Uterus (tissue), 4 donors: ENCODE data around the gene WSB1. TPM values are rescaled to one million over a fixed set of nuclear protein-coding genes. Genes with fewer than 3 reads are reported as not detected.
A peak's percentile ranks its signal among the peaks of the same experiment; 100 is the strongest.

Experiments used
- DNase-seq, 2 donors: peaks; one replicate each; pipeline ENCODE4 v3.0.0-alpha.2; 2019 to 2020
- H3K27ac ChIP-seq, 2 donors: fragments of 200-600 bp; sonication (generic); 1 replicate in 1 of 2; 2 replicates in 1 of 2; pipeline ENCODE4 v1.5.1; 2016 to 2018
- H3K27me3 ChIP-seq, 2 donors: fragments of 200-600 bp; sonication (generic); one replicate each; pipeline ENCODE4 v1.5.1; 2018 to 2019; ENCODE audit warnings: control low read depth in 1 of 2
- H3K36me3 ChIP-seq, 2 donors: fragments of 200-600 bp; sonication (generic); one replicate each; pipeline ENCODE4 v1.5.1; 2019; ENCODE audit warnings: control low read depth in 1 of 2
- H3K4me1 ChIP-seq, 2 donors: fragments of 200-600 bp; sonication (generic); one replicate each; pipeline ENCODE4 v1.5.1; 2018 to 2019; ENCODE audit warnings: control low read depth in 1 of 2
- H3K4me3 ChIP-seq, 2 donors: fragments of 200-600 bp; sonication (generic); 1 replicate in 1 of 2; 2 replicates in 1 of 2; pipeline ENCODE4 v1.5.1; 2018 to 2019; ENCODE audit warnings: mild to moderate bottlenecking in 1 of 2
- H3K9me3 ChIP-seq, 2 donors: fragments of 200-600 bp; sonication (generic); one replicate each; pipeline ENCODE4 v1.5.1; 2019; ENCODE audit warnings: control low read depth in 1 of 2
- CTCF ChIP-seq, 4 experiments: fragments of 200-600 bp in 2 of 4; fragments of 450-650 bp in 2 of 4; sonication (generic) in 2 of 4; IDR thresholded peaks; one replicate each; pipeline ENCODE4 v1.5.1; 2016 to 2019; ENCODE audit warnings: antibody characterized with exemption in 4 of 4, mild to moderate bottlenecking in 2 of 4, moderate library complexity in 1 of 4
- POLR2A ChIP-seq, 2 donors: fragments of 450-650 bp; IDR thresholded peaks; one replicate each; pipeline ENCODE4 v1.6.1; 2016; ENCODE audit warnings: antibody characterized with exemption in 2 of 2, mild to moderate bottlenecking in 1 of 2, moderate library complexity in 1 of 2
- intact Hi-C: fragments of 100-400 bp; cut with DNase I; formaldehyde crosslinking; loops from one replicate; pipeline ENCODE4 v1.15.1; 2023; ENCODE audit warnings: low total_unique reads
- total RNA-seq, 4 donors: library from RNA; depleted of rRNA in 3 of 4; stranded (reverse); fragments of >200 nt in 3 of 4; gene quantifications; one replicate each; pipeline versions ENCODE4 v1.1.0 to v1.2.4, GENCODE V29; 2014 to 2023
- donor health status: DM: yes; HTN: yes; CAD: no.

The WSB1 gene
- total RNA-seq, 4 donors from 2014 or later = 140 to 421 (median 354) TPM

- Histone ChIP-seq H3K4me1 (peaks cover 0 to 4% of the 10 kb centered on the region in 2 donors), H3K27ac (peak overlapping the region; percentile 98 to 99)
- intact Hi-C loops = loop anchor here (5.0 kb wide), 1 partner anchor 46 kb away; no protein-coding TSS in a partner anchor
Measured at GRCh38 chr17:27293359-27293897, 486 bp upstream of the WSB1 start.

DNA sequence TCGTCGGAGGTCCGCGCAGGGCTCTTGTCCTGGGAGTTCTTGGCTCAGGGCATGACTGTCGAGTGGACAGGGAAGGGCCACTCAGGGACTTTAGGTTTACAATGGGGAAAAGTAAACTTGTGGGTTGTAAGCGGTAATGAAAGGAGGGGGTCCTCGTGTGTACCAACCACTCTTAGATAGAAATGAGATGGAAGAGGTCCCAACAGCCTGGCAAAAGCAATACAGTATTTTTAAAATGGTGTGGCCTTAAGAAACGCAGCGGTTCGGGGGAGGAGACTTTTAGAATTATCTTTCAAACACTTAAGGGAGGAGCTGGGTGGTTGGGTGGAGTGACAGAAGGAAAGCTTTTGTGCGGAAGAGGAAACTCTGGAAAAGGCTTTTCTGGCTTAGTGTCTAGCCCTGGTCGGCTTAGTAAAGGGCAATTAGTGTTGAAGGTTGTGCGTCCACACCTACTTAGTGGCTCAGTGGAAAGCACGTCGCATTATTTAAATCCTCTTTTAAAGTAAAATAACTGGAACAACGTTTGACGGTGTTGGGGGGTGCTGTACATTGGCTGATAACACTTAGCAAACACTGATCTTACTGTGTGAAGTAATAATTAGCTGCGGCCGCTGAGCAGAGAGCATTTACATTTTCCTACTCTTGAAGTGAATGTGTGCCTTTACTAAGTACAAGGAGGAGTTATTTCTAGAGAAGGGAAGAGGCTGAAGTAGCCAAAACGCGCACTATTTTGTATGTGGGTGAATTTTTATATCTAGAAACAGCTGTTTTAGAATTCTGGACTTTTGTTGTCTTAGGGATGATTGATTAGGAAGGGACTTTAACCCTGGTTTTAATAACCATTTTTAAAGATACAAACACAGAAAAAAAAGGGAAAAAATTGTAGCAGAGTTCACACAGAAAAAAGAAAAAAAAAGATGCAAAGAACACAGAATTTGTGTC lies 1.0 kb downstream of the WSB1 start:
- H3K4me3 ChIP-seq = peak overlapping the region; percentile 69 to 89
- H3K9me3 ChIP-seq = no peaks in the 10 kb centered on the region
- TF ChIP-seq CTCF (IDR thresholded peaks at IDR 0.05) = no peak
- TF ChIP-seq POLR2A (IDR thresholded peaks at IDR 0.05) = peak in 1 of 2 donors; percentile 60
- no peaks in the 10 kb centered on the region for H3K27me3 ChIP-seq
- DNase-seq = peak; percentile 52 to 81
- peak overlapping the region; percentile 98 to 99 for H3K27ac ChIP-seq
- intact Hi-C loops = loop anchor here (5.0 kb wide), 1 partner anchor 48 kb away; no protein-coding TSS in a partner anchor
- peaks cover 0 to 12% of the 10 kb centered on the region in 2 donors for H3K4me1 ChIP-seq
- no peaks in the 10 kb centered on the region for H3K36me3 ChIP-seq

More at GRCh38 chr17:27293359-27293897, 486 bp upstream of the WSB1 start:
- DNase-seq = peak; percentile 41 to 44
- TF ChIP-seq POLR2A (IDR thresholded peaks at IDR 0.05) (no peak), CTCF (IDR thresholded peaks at IDR 0.05) (no peak)
- Histone ChIP-seq H3K36me3 (no peaks in the 10 kb centered on the region), H3K4me3 (peak overlapping the region; percentile 69 to 89), H3K27me3 (no peaks in the 10 kb centered on the region), H3K9me3 (no peaks in the 10 kb centered on the region)

- intact Hi-C loops = no loop called here
- TF ChIP-seq POLR2A (IDR thresholded peaks at IDR 0.05) (no peak), CTCF (IDR thresholded peaks at IDR 0.05) (no peak)
- Histone ChIP-seq H3K4me1 (peaks cover 0 to 14% of the 10 kb centered on the region in 2 donors), H3K27ac (peak overlapping the region; percentile 98 to 99), H3K9me3 (no peaks in the 10 kb centered on the region), H3K4me3 (peak overlapping the region; percentile 69 to 89), H3K27me3 (no peaks in the 10 kb centered on the region), H3K36me3 (no peaks in the 10 kb centered on the region)
- no peak for DNase-seq
Measured at GRCh38 chr17:27295945-27296344, 2.0 kb downstream of the WSB1 start.

DNA sequence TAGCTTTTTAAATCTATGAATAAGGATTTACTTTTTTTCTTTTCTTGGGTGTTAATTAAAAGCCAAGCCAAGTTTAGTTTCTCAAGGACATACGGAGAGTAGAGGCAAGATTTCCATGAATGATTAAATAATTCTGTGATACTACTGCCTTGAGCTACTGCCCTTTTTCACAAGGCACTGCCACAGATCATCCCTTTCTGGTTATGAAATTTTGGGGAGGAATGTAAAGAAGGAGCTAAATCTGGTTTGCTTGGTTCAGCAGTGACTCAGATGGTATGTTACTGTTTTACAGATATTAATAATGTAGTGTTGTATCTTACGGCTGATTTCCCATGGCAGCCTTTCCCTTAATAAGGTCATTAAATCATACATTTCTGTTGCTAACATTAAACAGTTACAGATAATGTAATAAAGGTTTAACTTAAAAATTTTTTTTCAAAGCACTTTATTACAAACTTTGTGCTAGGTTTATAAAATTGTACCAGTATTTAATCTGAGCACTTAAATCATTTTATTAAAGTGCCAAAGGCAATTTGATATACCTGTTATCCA lies 2.6 kb downstream of the WSB1 start:
- Histone ChIP-seq H3K4me3 (peak overlapping the region; percentile 69 to 89), H3K27me3 (no peaks in the 10 kb centered on the region), H3K36me3 (no peaks in the 10 kb centered on the region), H3K27ac (peak overlapping the region; percentile 98 to 99), H3K4me1 (peaks cover 0 to 18% of the 10 kb centered on the region in 2 donors), H3K9me3 (no peaks in the 10 kb centered on the region)
- no peak for TF ChIP-seq POLR2A (IDR thresholded peaks at IDR 0.05)
- TF ChIP-seq CTCF (IDR thresholded peaks at IDR 0.05) = no peak
- no peak for DNase-seq
- intact Hi-C loops = no loop called here
